DMS114 treated with DMSO at 0.1 percent for 48 hours (cell line): ENCODE data around the gene ACBD6.

Source experiments
- DNase-seq: peaks from one replicate; lab custom pipeline; 2025; ENCODE audit not compliant: unreplicated experiment; lab: John Stamatoyannopoulos, UW

Gene ACBD6

GRCh38 chr1:180244840-180245239 is 257.5 kb downstream of the ACBD6 start:
- no peak for DNase-seq

- no peak for DNase-seq
Observed at GRCh38 chr1:180243517-180244221, 258.7 kb downstream of the ACBD6 start.

GRCh38 chr1:180241716-180242544 is 260.4 kb downstream of the ACBD6 start:
- no peak for DNase-seq

GRCh38 chr1:180239145-180240096 is 263.0 kb downstream of the ACBD6 start:
- no peak for DNase-seq

GRCh38 chr1:180238675-180239074 is 263.7 kb downstream of the ACBD6 start:
- DNase-seq: no peak
